IPS DF 4.7 (cell line): ENCODE results near the gene DYNLT2.

Source experiments
- DNase-seq: peaks from one replicate; pipeline ENCODE4 v3.0.0-alpha.2; 2013; ENCODE audit warnings: low spot score; ENCODE audit errors: extremely low read depth

The DYNLT2 gene

DNA sequence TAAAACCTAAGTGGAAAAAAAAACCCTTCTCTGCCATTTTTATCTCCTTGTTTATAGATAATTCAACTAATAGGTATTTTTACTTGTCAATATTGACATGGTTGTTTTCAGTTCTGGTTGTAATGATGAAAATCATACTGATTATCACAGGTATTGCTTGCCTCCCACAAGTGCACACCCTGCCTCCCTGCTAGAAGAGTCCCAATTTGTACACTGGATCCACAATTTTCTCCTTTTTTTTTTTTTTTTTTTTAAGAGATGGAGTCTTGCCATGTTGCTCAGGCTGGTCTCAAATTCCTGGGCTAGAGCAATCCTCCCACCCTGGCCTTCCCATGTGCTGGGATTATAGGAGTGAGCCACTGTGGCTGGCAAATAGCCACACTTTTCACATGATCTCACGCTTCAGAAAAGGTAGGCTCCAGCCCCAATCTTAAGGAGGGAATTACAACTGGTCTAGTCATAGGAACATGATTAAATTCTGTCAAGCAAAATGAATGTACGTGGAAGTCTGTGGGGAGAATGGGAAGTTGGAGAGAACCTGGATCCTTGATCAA lies 12.3 kb downstream of the DYNLT2 start:
- DNase-seq = no peak

GRCh38 chr6:169738204-169738975 lies 13.0 kb downstream of the DYNLT2 start:
- no peak for DNase-seq

GRCh38 chr6:169729961-169730360 lies 21.4 kb downstream of the DYNLT2 start:
- DNase-seq = no peak

GRCh38 chr6:169726963-169727362 lies 24.4 kb downstream of the DYNLT2 start:
- no peak for DNase-seq

- no peak for DNase-seq
Observed at GRCh38 chr6:169726049-169726400, 25.3 kb downstream of the DYNLT2 start.

GRCh38 chr6:169725125-169726048 lies 26.0 kb downstream of the DYNLT2 start:
- DNase-seq = no peak

- no peak for DNase-seq
Observed at GRCh38 chr6:169724494-169725124, 26.8 kb downstream of the DYNLT2 start, which contains the start of gene PHF10. Gene PHF10, minus strand, starts transcription at chr6:169724500. Its CDS starts 569 bp downstream, at chr6:169723931.

DNA sequence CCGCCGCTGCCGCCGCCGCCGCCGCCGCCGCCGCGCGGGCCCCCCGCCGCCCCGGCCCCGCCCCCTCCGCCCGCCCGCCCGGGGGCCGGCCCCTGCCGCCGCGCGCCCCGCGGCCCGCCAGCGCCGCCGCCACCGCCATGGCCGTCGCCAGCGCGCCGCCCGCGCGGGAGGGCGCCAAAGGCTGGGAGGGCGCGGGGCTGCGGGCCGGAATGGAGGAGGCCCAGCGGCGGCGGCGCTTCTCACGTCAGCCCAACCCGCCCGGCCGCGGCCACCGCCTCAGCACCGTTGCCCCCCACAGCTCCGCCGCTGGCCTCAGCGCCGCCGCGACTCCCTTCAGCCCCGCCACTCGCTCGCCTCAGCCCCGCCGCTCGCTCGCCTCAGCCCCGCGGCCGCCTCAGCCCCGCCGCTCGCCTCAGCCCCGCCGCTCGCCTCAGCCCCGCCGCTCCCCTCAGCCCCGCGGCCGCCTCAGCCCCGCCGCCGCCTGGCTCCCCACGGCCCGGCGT lies 27.3 kb downstream of the DYNLT2 start:
- DNase-seq = no peak

GRCh38 chr6:169723200-169723909 lies 28.0 kb downstream of the DYNLT2 start:
- no peak for DNase-seq

GRCh38 chr6:169722362-169723199 lies 28.8 kb downstream of the DYNLT2 start:
- DNase-seq = no peak

- no peak for DNase-seq
Observed at GRCh38 chr6:169720207-169720855, 31.0 kb downstream of the DYNLT2 start.

- no peak for DNase-seq
Observed at GRCh38 chr6:169719117-169719516, 32.3 kb downstream of the DYNLT2 start.

DNA sequence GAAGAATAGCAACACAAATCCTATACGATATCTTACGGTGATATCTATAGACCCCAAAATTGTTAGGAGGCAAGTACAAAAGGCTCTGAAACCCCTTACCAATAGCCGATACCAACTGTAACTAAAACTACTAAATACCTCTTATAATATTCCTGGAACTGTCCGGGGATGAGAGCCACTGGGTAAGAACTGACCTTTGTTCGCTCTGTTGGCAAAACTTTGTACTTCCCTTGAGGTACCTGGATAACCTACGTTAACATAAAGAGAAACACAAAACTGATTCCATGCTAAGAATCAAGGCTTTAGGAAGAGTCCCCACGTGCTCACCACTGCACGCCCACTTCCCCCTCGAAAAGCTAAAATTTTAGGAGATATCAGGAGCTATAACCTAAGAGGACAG lies 36.8 kb downstream of the DYNLT2 start:
- DNase-seq = no peak

DNA sequence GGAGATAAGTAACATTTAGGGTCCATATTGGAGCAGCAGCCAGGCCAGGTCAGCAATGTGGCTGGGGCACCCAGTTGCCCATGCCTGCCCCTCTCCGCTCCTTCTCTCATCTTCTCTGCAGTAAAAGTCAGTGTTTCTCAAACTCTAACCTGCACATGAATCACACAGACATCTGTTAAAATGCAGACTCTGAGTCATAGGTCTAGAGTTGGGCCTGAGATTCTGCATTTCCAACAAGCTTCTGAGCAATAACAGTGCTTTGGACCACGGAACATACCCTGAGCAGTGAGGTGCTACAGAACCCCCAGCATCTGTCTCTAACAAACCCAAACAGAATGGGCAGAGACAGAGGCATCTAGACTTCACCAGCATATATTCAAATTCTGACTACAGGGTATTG lies 37.2 kb downstream of the DYNLT2 start:
- no peak for DNase-seq

GRCh38 chr6:169710009-169710408 lies 41.4 kb downstream of the DYNLT2 start:
- no peak for DNase-seq

DNA sequence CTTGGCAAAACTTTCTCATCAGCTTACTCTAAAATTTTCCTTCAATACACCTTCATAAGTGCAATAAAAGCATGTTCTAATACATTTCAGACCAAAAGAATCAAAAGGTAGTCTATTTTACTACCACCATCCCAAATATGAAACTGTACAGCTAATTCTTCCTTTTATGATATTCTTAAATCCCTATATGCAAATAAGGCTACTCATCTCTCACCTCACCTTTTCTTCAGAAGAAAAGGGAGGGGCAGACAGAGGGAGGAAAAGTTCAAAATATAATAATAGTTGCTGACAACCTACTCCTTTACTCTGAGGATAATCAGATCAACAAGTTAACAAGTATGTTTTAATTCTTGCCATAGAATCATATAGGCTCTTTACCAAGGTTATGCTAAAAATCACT lies 42.1 kb downstream of the DYNLT2 start:
- DNase-seq = no peak

GRCh38 chr6:169707772-169708171 lies 43.6 kb downstream of the DYNLT2 start:
- no peak for DNase-seq

DNA sequence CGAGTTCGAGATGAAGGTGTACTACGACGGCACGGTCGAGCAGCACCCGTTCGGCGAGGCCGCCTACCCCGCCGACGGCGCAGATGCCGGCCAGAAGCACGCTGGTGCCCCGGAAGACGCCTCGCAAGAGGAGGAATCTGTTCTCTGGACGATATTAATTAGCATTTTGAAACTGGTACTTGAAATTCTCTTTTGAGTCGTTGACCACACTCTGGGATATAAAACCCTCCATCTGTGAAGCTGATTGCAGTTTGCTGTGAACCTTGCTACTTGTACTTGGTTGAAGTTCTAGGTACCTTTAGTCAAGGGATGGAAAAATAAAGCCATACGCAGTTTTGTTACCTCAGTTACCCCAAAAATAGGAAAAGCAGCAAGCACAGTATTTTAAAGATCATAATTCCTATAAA lies 48.5 kb downstream of the DYNLT2 start:
- no peak for DNase-seq
